ENCODE results near the gene DNMT3A. TPM values are rescaled to one million over a fixed set of nuclear protein-coding genes. Genes with fewer than 3 reads are reported as not detected.

Gene DNMT3A
- total and polyA plus RNA-seq, 2 of the 8 experiments (the other 6 are each of a cell fraction or from before 2014, with no cell fraction given), result 33.6 to 178 TPM

GRCh38 chr2:25251071-25251421 lies 90.7 kb downstream of the DNMT3A start:
- Histone ChIP-seq H3K18ac (ENCODE audit: extremely low read depth, low read length) (peak overlapping the region; percentile 98), H3K27me3 (replicated peaks in 1 of 4; ENCODE audit: control insufficient read depth in 3 of 4, extremely low read depth in 1 of 4, insufficient read depth in 3 of 4, low read length in 3 of 4) (no peaks in the 10 kb centered on the region), H2AFZ (ENCODE audit: low read length) (no peak overlapping the region), H3K79me1 (ENCODE audit: low read depth, low read length) (no peaks in the 10 kb centered on the region; the same call in none of the 2 replicates), H2BK120ac (replicated peaks; ENCODE audit: low read depth, low read length) (no peak overlapping the region), H3K4ac (replicated peaks; ENCODE audit: insufficient read length, low read depth, low read length) (peak overlapping the region; percentile 13), H2BK20ac (ENCODE audit: low read length) (no peak overlapping the region), H3K56ac (replicated peaks; ENCODE audit: insufficient read length, low read depth, low read length) (peak overlapping the region; percentile 87), H3K9ac (replicated peaks in 1 of 4; ENCODE audit: extremely low read depth in 1 of 4, low read depth in 3 of 4, low read length in 3 of 4) (peak overlapping the region in 3 of 4 experiments; percentile 31 to 81 (median 77); a peak in 6 of 7 replicates), H3K36me3 (ENCODE audit: control insufficient read depth in 2 of 4, insufficient read depth in 4 of 4, low read length in 3 of 4) (peaks cover 20 to 30% (median 21%) of the 10 kb centered on the region in 4 experiments), H4K5ac (ENCODE audit: insufficient read length, low read depth, low read length) (peak overlapping the region; percentile 84), H3K23me2 (ENCODE audit: low read depth, low read length) (peaks cover 15% of the 10 kb centered on the region), H3K27ac (ENCODE audit: low read depth, low read length) (peak overlapping the region; percentile 78), H3K4me3 (ENCODE audit: extremely low read depth in 1 of 4, insufficient read depth in 2 of 4, low read depth in 3 of 4, low read length in 4 of 4) (peak overlapping the region; percentile 83 to 92 (median 86)), H3K14ac (ENCODE audit: insufficient read length) (no peak overlapping the region), H2BK15ac (ENCODE audit: low read length) (no peak overlapping the region; the same call in 1 of the 2 replicates), H2BK5ac (ENCODE audit: low read depth, low read length) (peak overlapping the region; percentile 96), H4K8ac (ENCODE audit: extremely low read depth, insufficient read depth, low read length) (peak overlapping the region; percentile 82), H3K4me2 (ENCODE audit: insufficient read depth in 1 of 2, low read depth in 2 of 2, low read length in 2 of 2) (peak overlapping the region; percentile 95 to 98), H3K23ac (ENCODE audit: insufficient read length) (no peak overlapping the region), H2AK5ac (ENCODE audit: low read depth, low read length) (peak overlapping the region; percentile 82; the same call in 1 of the 2 replicates), H3K4me1 (replicated peaks in 1 of 4; ENCODE audit: control insufficient read depth in 3 of 4, insufficient read depth in 4 of 4, low read length in 3 of 4) (peaks cover 8 to 27% (median 18%) of the 10 kb centered on the region in 4 experiments), H4K20me1 (replicated peaks in 1 of 2; ENCODE audit: control insufficient read depth in 1 of 2, insufficient read depth in 2 of 2, low read length in 2 of 2) (peaks cover 8 to 21% of the 10 kb centered on the region in 2 experiments), H4K91ac (replicated peaks; ENCODE audit: insufficient read length, low read length) (peak overlapping the region; percentile 90), H3K79me2 (ENCODE audit: control insufficient read depth in 1 of 2, insufficient read depth in 2 of 2, low read length in 2 of 2) (peaks cover 10 to 37% of the 10 kb centered on the region in 2 experiments), H3K9me3 (ENCODE audit: insufficient read depth in 2 of 2, low read depth in 1 of 2, low read length in 1 of 2) (no peaks in the 10 kb centered on the region), H2BK12ac (ENCODE audit: low read depth, low read length) (0 out of 2 replicates have a peak overlapping the region, but pooled peaks have one; percentile 94)
- POLR2A ChIA-PET (ENCODE audit: partially characterized antibody), result interaction anchor here (0.7 to 10.8 kb wide), 18 partner anchors 8 to 89 kb away, joined by 3 to 135 read pairs (median 6); no protein-coding TSS in a partner anchor
- CTCF ChIA-PET (ENCODE audit: partially characterized antibody), result interaction anchor here (0.9 to 4.2 kb wide), 4 partner anchors 20 to 58 kb away, joined by 3 to 32 read pairs (median 16); no protein-coding TSS in a partner anchor
- 0% methylated on average over 9 of the region's 13 CpGs; no CpG with 5 or more reads in 1 of the 2 experiments for WGBS, 2 experiments (ENCODE audit: extremely low coverage in 1 of 2, insufficient coverage in 1 of 2, insufficient read length in 1 of 2, insufficient replicate concordance in 2 of 2, low coverage in 1 of 2, low lambda C conversion rate in 2 of 2, missing lambda C conversion rate in 1 of 2)
- 0 out of 2 replicates have a peak, but pooled peaks have one; percentile 39 for TF ChIP-seq TAF1 (IDR thresholded peaks at IDR 0.05; ENCODE audit: low read depth, low read length)
- no peak for TF ChIP-seq TCF12 (IDR thresholded peaks at IDR 0.05; ENCODE audit: low read depth, low read length)
- no peak for FAIRE-seq
- DNase-seq (ENCODE audit: low read depth in 1 of 2, low spot score in 2 of 2), result no peak
